ENCODE measurements around the gene ZAP70. TPM values are rescaled to one million over a fixed set of nuclear protein-coding genes. Genes with fewer than 3 reads are reported as not detected.

The ZAP70 gene
- total and polyA plus RNA-seq, 2 of the 13 experiments (the other 11 are each of a cell fraction or from before 2014, with no cell fraction given), result 0.51 to 4.0 TPM

GRCh38 chr2:97713296-97714083 is at the start of gene ZAP70 (continued):
- TF ChIP-seq UBTF (CRISPR knock-in tag; IDR thresholded peaks at IDR 0.05) (0 out of 2 replicates have a peak, but pooled peaks have one; percentile 35), PHF8 (CRISPR knock-in tag; IDR thresholded peaks at IDR 0.05) (no peak; the same call in 1 of the 2 replicates), CSRNP1 (CRISPR knock-in tag; IDR thresholded peaks at IDR 0.05) (no peak), HOMEZ (CRISPR knock-in tag; IDR thresholded peaks at IDR 0.05; ENCODE audit: low read depth) (0 out of 2 replicates have a peak, but pooled peaks have one; percentile 17), ZNF446 (CRISPR knock-in tag; IDR thresholded peaks at IDR 0.05) (no peak), MZF1 (CRISPR knock-in tag; IDR thresholded peaks at IDR 0.05; ENCODE audit: borderline replicate concordance) (no peak), MTERF4 (CRISPR knock-in tag; IDR thresholded peaks at IDR 0.05) (peak; percentile 65; the same call in 1 of the 2 replicates), KMT2A (CRISPR knock-in tag; IDR thresholded peaks at IDR 0.05) (no peak), ZNF687 (CRISPR knock-in tag; IDR thresholded peaks at IDR 0.05) (peak; percentile 95), SALL1 (CRISPR knock-in tag; IDR thresholded peaks at IDR 0.05) (peak; percentile 66), HNF1A (IDR thresholded peaks at IDR 0.05; ENCODE audit: low read depth) (no peak), HNF1A (CRISPR knock-in tag; IDR thresholded peaks at IDR 0.05; ENCODE audit: borderline replicate concordance) (no peak)
